GM21447 (cell line): ENCODE results near the gene GALNT3.

Experiments
- ATAC-seq: cut with Tn5 transposase; IDR thresholded peaks from one replicate; pipeline ENCODE4 v1.9.1; 2021; ENCODE audit not compliant: unreplicated experiment

The GALNT3 gene

DNA sequence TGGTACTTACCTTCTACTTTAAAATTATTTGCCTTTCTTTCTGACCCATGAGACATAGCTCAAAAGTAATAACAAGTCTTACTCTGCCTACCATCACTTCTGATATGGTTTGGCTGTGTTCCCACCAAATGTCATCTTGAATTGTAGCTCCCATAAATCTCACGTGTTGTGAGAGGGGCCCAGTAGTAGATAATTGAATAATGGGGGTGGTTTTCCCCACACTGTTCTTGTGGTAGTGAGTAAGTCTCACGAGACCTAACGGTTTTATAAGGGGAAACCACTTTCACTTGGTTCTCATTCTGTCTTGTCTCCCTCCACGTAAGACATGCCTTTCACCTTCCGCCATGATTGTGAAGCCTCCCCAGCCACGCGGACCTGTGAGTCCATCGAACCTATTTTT lies 47.5 kb downstream of the GALNT3 start:
- ATAC-seq = no peak

GRCh38 chr2:165745916-165746315 lies 48.1 kb downstream of the GALNT3 start:
- ATAC-seq = no peak

DNA sequence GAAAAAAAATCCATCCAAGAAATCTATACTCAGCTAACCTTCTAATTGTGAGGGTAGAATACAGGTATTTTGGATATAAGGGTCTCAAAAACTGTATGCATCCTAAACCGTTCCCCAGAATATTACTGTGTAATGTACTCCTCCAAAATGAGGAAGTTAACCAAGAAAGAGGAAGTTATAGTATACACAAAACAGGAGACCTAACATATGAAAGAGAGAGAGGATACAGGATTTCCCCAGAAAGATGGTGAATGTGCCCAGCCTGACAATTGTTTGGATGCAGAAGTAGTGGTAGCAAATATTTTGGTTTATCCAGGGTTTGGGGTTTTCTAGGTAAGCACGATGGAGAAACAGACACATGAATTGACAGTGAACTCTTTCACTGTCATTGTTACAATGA lies 50.6 kb downstream of the GALNT3 start:
- ATAC-seq = peak; percentile 98

DNA sequence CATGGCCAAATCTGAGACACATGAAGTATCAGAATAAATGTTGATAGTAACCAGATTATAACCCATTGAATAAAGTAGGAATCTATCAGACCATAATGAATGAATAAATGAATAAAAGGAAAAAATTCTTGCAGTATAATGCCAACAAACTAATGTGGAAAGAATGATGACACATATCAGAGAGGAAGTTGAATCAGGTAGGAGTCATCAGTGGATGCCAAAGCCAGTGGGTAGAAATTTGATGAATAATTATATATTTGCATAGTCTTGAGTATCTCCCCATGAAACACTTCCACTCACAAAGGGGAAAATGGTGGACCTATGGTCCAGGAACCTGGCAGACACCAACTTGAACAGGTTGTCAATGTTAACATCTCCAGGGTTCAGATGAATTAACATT lies 68.6 kb downstream of the GALNT3 start:
- ATAC-seq = no peak

DNA sequence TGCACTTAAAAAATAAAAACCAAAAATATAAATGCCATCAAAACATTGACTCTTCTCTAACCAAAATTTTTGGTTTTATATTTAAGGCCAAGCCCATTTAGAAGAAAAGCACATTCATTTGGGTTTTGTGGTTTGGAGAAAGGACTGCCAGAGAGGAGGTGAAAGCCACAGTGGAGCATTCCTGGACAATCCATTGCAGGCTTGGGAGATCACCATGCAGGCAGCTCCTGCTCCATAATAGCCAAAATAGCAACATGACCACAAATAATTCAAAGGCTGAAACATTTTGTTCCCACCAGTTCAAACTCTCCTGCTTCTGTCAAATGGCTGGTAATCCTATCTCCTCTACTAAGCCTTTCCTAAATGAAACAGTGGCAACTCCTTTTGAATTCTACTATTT lies 73.5 kb downstream of the GALNT3 start:
- ATAC-seq = no peak

DNA sequence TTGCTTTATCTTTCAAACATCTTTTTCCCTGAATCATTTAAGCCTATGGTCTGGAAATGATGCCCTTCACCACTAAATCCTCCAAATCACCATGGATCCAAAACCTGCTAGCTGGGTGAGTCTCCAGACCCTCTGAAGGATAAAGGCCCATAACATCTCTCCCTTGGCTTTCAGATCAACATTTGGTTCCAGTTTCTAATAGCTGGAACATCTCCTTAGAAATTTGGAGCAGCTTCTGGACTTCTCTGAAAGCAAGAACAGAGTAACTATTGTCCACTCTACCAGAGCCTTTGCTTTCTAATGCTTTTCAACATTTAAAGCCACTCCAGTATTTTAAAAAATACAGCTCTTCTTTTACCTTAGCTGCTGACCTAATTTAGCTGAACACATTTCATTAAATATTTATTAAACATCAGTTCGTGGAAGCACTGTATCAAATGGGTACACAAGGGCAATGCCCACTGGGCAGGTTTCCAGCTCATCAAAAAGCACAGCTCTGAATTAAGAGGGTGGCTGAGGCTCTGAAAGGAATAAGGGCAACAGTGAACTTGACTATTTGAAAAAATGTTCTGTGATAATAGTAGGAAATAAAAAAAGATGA lies 75.3 kb downstream of the GALNT3 start:
- no peak for ATAC-seq

- ATAC-seq = no peak
Observed at GRCh38 chr2:165716091-165716490, 78.0 kb downstream of the GALNT3 start.

DNA sequence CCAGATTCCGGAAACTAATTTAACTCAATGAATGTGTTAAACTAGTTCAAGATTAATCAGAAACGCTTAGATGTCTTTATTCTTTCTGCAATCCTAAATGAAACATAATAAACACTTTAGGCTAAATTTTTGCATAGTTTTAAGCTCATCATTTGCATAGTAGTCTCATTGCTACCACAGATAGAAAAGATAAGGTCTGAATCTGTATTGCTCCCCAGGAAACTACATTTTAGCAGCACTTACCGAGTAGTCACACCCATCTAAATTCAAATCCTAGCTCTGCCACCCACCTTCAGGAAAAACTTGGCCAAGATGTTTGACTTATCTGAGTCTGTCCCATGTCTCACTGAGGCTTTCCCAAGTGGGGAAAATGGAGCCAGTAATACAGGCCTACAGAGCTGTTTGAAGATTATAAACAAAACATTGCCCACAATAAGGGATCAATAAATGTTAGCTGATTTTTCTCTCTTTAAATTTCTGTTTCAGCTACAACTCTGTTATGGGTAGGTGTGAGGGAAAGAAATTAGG lies 87.0 kb downstream of the GALNT3 start:
- no peak for ATAC-seq

- ATAC-seq = no peak
Observed at GRCh38 chr2:165701147-165701546, 92.9 kb downstream of the GALNT3 start.

DNA sequence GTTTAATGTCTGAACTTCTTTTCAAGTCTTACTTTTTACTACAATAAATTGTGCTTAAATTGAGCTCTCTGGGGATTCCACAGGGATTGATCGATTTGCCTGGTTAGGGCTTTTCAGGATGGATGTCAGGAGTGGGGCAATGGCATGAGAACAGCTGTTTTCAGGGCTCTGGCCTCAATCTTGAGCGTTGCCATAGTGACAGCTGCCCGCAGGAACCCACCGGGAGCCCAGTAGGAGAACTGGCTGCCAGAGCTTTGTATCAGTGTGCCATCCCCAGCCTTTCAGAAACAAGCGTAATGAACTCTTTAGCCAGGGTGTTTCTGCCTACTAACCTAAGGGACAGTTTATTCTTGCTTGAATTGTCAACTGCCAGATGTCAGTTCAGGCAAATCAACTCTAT lies 93.5 kb downstream of the GALNT3 start:
- no peak for ATAC-seq

DNA sequence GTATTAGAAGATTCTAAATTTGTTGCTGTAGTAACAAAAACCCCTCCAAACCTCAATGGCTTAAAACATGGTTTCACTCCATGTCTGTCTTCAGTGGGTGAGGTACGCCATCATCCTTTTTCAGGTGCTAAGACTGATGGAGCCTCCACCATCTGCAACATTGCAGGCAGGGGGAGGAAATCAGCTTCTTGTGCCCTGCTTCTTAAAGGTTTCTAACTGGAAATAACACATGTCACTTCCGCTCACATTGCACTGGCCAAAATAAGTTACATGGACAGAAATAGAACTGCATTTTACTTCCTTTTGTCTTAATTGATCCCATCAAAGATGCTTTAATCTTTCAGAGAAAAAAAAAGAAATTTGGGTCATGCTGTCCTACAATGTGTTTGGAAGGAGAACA lies 94.1 kb downstream of the GALNT3 start:
- ATAC-seq = no peak

- ATAC-seq = peak; percentile 74
Observed at GRCh38 chr2:165698444-165698884, 95.6 kb downstream of the GALNT3 start.

DNA sequence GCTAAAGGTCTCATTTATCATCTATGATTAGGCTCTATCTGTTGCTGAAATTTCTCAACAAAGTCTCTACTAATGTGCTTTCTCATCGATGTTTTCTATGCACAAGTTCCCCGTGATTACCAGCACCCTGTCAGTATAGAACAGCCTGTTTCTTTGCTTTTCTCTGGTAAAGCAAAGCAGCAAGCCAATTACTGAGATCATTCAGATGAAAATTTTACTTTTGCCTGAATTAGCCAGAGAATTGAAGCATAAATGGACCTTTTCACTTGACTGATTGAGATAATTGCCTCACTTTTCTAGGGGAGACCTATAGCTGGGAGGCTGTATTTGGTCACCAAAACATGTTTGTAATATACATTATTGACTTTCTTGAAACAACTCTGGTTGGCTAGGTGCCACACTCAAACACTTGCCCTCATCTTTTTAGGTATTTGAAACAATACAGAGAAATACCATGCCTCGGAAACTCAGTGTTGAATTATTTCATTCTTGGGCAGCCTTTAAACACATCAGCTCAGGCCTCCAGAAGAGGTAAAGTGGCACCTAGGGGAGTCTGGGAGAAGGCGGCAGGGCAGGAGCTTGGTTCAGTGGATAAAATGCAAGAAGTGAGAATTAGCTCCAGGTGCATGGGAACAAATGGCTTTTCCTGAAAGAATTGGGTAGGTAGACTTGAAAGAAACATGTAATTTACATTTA lies 96.2 kb downstream of the GALNT3 start:
- no peak for ATAC-seq
